HG03575 (cell line): Measurements from ENCODE around the gene RASSF3.

Experiments used
- ATAC-seq: cut with Tn5 transposase; IDR thresholded peaks from one replicate; pipeline ENCODE4 v1.9.1; 2021; ENCODE audit not compliant: unreplicated experiment, insufficient number of reproducible peaks, low FRiP score; ENCODE audit errors: extremely low read depth

RASSF3 gene

GRCh38 chr12:64742416-64742815 lies 132.1 kb downstream of the RASSF3 start:
- ATAC-seq, result no peak

GRCh38 chr12:64743206-64743605 lies 132.9 kb downstream of the RASSF3 start:
- ATAC-seq, result no peak

GRCh38 chr12:64744422-64745258 lies 134.3 kb downstream of the RASSF3 start:
- no peak for ATAC-seq

- ATAC-seq, result no peak
Observed at GRCh38 chr12:64745259-64745807, 135.0 kb downstream of the RASSF3 start.

GRCh38 chr12:64745980-64746379 lies 135.7 kb downstream of the RASSF3 start:
- ATAC-seq, result no peak

GRCh38 chr12:64746663-64747062 lies 136.4 kb downstream of the RASSF3 start:
- ATAC-seq, result no peak
